WTC11 (cell line): ENCODE data around the gene TFF1.

Experiments used
- CTCF ChIP-seq: fragments of 200-600 bp; IDR thresholded peaks from 2 replicates; pipeline ENCODE4 v1.8.0; 2022; ENCODE audit warnings: antibody characterized with exemption
- SP1 ChIP-seq: sonication (generic); formaldehyde crosslinking; conservative IDR thresholded peaks from 2 replicates; pipeline ENCODE4 v1.8.1; 2022; ENCODE audit warnings: missing genetic modification reagents
- TCF7 ChIP-seq: sonication (generic); formaldehyde crosslinking; IDR thresholded peaks from 2 replicates; pipeline ENCODE4 v1.8.0; 2022; ENCODE audit warnings: mild to moderate bottlenecking, low read depth, missing genetic modification reagents, moderate library complexity

- TF ChIP-seq TCF7 (CRISPR knock-in tag) (no peak), SP1 (CRISPR knock-in tag) (no peak), CTCF (no peak)
Measured at GRCh38 chr21:42330380-42331371, 35.7 kb downstream of the TFF1 start.
